Measurements from ENCODE around the gene MET. TPM values are rescaled to one million over a fixed set of nuclear protein-coding genes. Genes with fewer than 3 reads are reported as not detected.

Gene MET
- total and polyA plus RNA-seq, 2 of the 13 experiments (the other 11 are each of a cell fraction or from before 2014, with no cell fraction given), result 21.8 to 31.5 TPM

GRCh38 chr7:116829493-116829892 lies 157.5 kb downstream of the MET start:
- H3K79me2 ChIP-seq (ENCODE audit: insufficient read depth, low read length), result no peaks in the 10 kb centered on the region
- no peak overlapping the region for H2AFZ ChIP-seq (ENCODE audit: low read length)
- no peak overlapping the region for H3K4me3 ChIP-seq (replicated peaks in 1 of 3; ENCODE audit: insufficient read depth in 1 of 3, low read depth in 2 of 3, low read length in 3 of 3)
- H3K36me3 ChIP-seq (replicated peaks in 1 of 2; ENCODE audit: control insufficient read depth in 1 of 2, insufficient read depth in 2 of 2, low read length in 2 of 2), result no peaks in the 10 kb centered on the region
- no TSS peak for BruUV-seq (replicated peaks)
- no peaks in the 10 kb centered on the region for H4K20me1 ChIP-seq (ENCODE audit: insufficient read depth, low read length)
- CTCF ChIA-PET (ENCODE audit: low intra/inter-chr PET ratio, low total read pairs), result no interaction called here
- TF ChIP-seq ZNF549 (CRISPR knock-in tag; IDR thresholded peaks at IDR 0.05) (no peak), ZNF292 (CRISPR knock-in tag; IDR thresholded peaks at IDR 0.05; ENCODE audit: borderline replicate concordance, low read depth) (no peak), SMARCE1 (IDR thresholded peaks at IDR 0.05; ENCODE audit: borderline replicate concordance) (no peak), SATB2 (CRISPR knock-in tag; IDR thresholded peaks at IDR 0.05) (no peak), ZNF720 (CRISPR knock-in tag; IDR thresholded peaks at IDR 0.05) (no peak), ZNF652 (CRISPR knock-in tag; IDR thresholded peaks at IDR 0.05; ENCODE audit: borderline replicate concordance, low read depth) (no peak), ZBTB38 (CRISPR knock-in tag; IDR thresholded peaks at IDR 0.05) (no peak), ZNF382 (CRISPR knock-in tag; IDR thresholded peaks at IDR 0.05; ENCODE audit: borderline replicate concordance) (no peak), ZNF501 (CRISPR knock-in tag; IDR thresholded peaks at IDR 0.05) (no peak), TSC22D2 (CRISPR knock-in tag; IDR thresholded peaks at IDR 0.05; ENCODE audit: borderline replicate concordance) (no peak), ZNF672 (CRISPR knock-in tag; IDR thresholded peaks at IDR 0.05) (no peak)
- DNase-seq (ENCODE audit: low spot score) (no peak), ATAC-seq (no peak), FAIRE-seq (no peak)
- intact Hi-C loops (cut with micrococcal nuclease; ENCODE audit: unreplicated experiment), result no loop called here
- H3K9me3 ChIP-seq (ENCODE audit: low read length), result no peaks in the 10 kb centered on the region
- H3K4me1 ChIP-seq (ENCODE audit: insufficient read depth, low read length), result peaks cover 2% of the 10 kb centered on the region
- H3K27me3 ChIP-seq (ENCODE audit: control insufficient read depth in 1 of 2, insufficient read depth in 2 of 2, low read length in 2 of 2), result no peaks in the 10 kb centered on the region
- no peak overlapping the region for H3K4me2 ChIP-seq (ENCODE audit: low read depth, low read length)
- no peak overlapping the region for H3K9ac ChIP-seq (ENCODE audit: insufficient read depth, low read depth, low read length)
- POLR2A ChIA-PET, result no interaction called here
- no peak overlapping the region for H3K27ac ChIP-seq (ENCODE audit: extremely low read length, insufficient read depth, low read length)
- in situ Hi-C loops (cut with HindIII; ENCODE audit: extremely low pct_ligation_motif_present, low pct_unique_long_range_greater_than_20kb), result no loop called here

DNA sequence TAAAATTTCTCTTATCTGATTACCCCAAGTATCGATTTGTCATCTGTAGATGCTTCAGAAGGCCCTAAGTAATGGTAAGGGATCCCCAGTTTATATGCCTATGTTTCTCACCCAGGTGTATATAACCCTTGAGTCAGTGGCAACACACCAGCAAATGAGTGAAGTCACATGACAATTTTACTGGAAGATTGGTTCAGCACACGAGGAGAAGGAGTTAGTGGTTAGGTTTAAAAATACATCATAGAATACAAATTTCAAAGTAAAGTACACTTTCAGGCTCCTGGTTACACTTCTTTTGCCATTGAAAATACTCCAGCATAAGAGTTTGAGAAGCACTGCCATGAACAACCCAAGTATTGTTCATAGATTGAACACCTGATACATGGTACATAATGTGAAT lies 160.7 kb downstream of the MET start:
- Histone ChIP-seq H3K36me3 (replicated peaks in 1 of 2; ENCODE audit: control insufficient read depth in 1 of 2, insufficient read depth in 2 of 2, low read length in 2 of 2) (0 out of 5 replicates have a peak, but pooled peaks cover 0 to 2% of the 10 kb centered on the region in 2 experiments), H3K4me3 (replicated peaks in 1 of 3; ENCODE audit: insufficient read depth in 1 of 3, low read depth in 2 of 3, low read length in 3 of 3) (no peak overlapping the region), H3K79me2 (ENCODE audit: insufficient read depth, low read length) (no peaks in the 10 kb centered on the region), H4K20me1 (ENCODE audit: insufficient read depth, low read length) (no peaks in the 10 kb centered on the region), H3K27me3 (ENCODE audit: control insufficient read depth in 1 of 2, insufficient read depth in 2 of 2, low read length in 2 of 2) (no peaks in the 10 kb centered on the region), H2AFZ (ENCODE audit: low read length) (no peak overlapping the region), H3K9me3 (ENCODE audit: low read length) (no peaks in the 10 kb centered on the region), H3K27ac (ENCODE audit: extremely low read length, insufficient read depth, low read length) (no peak overlapping the region), H3K9ac (ENCODE audit: insufficient read depth, low read depth, low read length) (no peak overlapping the region), H3K4me1 (ENCODE audit: insufficient read depth, low read length) (peaks cover 13% of the 10 kb centered on the region), H3K4me2 (ENCODE audit: low read depth, low read length) (no peak overlapping the region)
- in situ Hi-C loops (cut with HindIII; ENCODE audit: extremely low pct_ligation_motif_present, low pct_unique_long_range_greater_than_20kb) (no loop called here), intact Hi-C loops (cut with micrococcal nuclease; ENCODE audit: unreplicated experiment) (no loop called here)
- CTCF ChIA-PET (ENCODE audit: low intra/inter-chr PET ratio, low total read pairs), result no interaction called here
- DNase-seq (ENCODE audit: low spot score) (no peak), ATAC-seq (no peak), FAIRE-seq (no peak)
- BruUV-seq (replicated peaks), result no TSS peak
- 93% methylated on average over 2 of the region's 2 CpGs for WGBS (ENCODE audit: low lambda C conversion rate)
- POLR2A ChIA-PET, result interaction anchor here (1.0 kb wide), 1 partner anchor 22 kb away, joined by 3 read pairs; no protein-coding TSS in a partner anchor
- TF ChIP-seq MAFK (conservative IDR thresholded peaks at IDR 0.05 in 1 of 2, IDR thresholded peaks at IDR 0.05 in 1 of 2; ENCODE audit: low read length in 2 of 2), result no peak
- TF ChIP-seq, protein P1, sequence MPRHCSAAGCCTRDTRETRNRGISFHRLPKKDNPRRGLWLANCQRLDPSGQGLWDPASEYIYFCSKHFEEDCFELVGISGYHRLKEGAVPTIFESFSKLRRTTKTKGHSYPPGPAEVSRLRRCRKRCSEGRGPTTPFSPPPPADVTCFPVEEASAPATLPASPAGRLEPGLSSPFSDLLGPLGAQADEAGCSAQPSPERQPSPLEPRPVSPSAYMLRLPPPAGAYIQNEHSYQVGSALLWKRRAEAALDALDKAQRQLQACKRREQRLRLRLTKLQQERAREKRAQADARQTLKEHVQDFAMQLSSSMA (CRISPR knock-in tag; IDR thresholded peaks at IDR 0.05), result no peak
- no peak for TF ChIP-seq YEATS2 (CRISPR knock-in tag; IDR thresholded peaks at IDR 0.05; ENCODE audit: borderline replicate concordance)
- TF ChIP-seq KAT2B (IDR thresholded peaks at IDR 0.05; ENCODE audit: borderline replicate concordance, low read depth, low read length), result no peak
- TF ChIP-seq SMAD9 (CRISPR knock-in tag; IDR thresholded peaks at IDR 0.05), result no peak
- TF ChIP-seq AHR (CRISPR knock-in tag; IDR thresholded peaks at IDR 0.05), result no peak
- no peak for TF ChIP-seq FOXK2 (IDR thresholded peaks at IDR 0.05)
- TF ChIP-seq NFYB (CRISPR knock-in tag; IDR thresholded peaks at IDR 0.05), result no peak
- no peak for TF ChIP-seq BHLHE40 (IDR thresholded peaks at IDR 0.05; ENCODE audit: low read length)
- TF ChIP-seq CSRNP2 (CRISPR knock-in tag; conservative IDR thresholded peaks at IDR 0.05; ENCODE audit: low read depth), result no peak

Measured in HepG2 (cell line).